Measurements from ENCODE around the gene ZBTB34.

- TF ChIP-seq, protein P1, sequence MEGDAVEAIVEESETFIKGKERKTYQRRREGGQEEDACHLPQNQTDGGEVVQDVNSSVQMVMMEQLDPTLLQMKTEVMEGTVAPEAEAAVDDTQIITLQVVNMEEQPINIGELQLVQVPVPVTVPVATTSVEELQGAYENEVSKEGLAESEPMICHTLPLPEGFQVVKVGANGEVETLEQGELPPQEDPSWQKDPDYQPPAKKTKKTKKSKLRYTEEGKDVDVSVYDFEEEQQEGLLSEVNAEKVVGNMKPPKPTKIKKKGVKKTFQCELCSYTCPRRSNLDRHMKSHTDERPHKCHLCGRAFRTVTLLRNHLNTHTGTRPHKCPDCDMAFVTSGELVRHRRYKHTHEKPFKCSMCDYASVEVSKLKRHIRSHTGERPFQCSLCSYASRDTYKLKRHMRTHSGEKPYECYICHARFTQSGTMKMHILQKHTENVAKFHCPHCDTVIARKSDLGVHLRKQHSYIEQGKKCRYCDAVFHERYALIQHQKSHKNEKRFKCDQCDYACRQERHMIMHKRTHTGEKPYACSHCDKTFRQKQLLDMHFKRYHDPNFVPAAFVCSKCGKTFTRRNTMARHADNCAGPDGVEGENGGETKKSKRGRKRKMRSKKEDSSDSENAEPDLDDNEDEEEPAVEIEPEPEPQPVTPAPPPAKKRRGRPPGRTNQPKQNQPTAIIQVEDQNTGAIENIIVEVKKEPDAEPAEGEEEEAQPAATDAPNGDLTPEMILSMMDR (IDR thresholded peaks at IDR 0.05; ENCODE audit: poor library complexity, severe bottlenecking) = no peak
- TF ChIP-seq SMC3 (conservative IDR thresholded peaks at IDR 0.05; ENCODE audit: poor library complexity) = no peak
- TF ChIP-seq EP300 (conservative IDR thresholded peaks at IDR 0.05; ENCODE audit: poor library complexity, severe bottlenecking) = no peak
These were observed 22.2 kb upstream of the ZBTB34 start for GRCh38 chr9:126838055-126838811.
